Body of pancreas (tissue), 4 donors: ENCODE measurements around the gene ATP6V1B1.

Source experiments
- CTCF ChIP-seq, 7 experiments: fragments of 450-650 bp in 4 of 7; fragments of 200-600 bp in 3 of 7; sonication (generic) in 3 of 7; IDR thresholded peaks; one replicate each; pipeline ENCODE4 v1.5.1; 2016 to 2019; ENCODE audit warnings: antibody characterized with exemption in 7 of 7
- POLR2A ChIP-seq, 3 donors: fragments of 450-650 bp; IDR thresholded peaks; one replicate each; pipeline ENCODE4 v1.6.1; 2016; ENCODE audit warnings: antibody characterized with exemption in 3 of 3, mild to moderate bottlenecking in 2 of 3

DNA sequence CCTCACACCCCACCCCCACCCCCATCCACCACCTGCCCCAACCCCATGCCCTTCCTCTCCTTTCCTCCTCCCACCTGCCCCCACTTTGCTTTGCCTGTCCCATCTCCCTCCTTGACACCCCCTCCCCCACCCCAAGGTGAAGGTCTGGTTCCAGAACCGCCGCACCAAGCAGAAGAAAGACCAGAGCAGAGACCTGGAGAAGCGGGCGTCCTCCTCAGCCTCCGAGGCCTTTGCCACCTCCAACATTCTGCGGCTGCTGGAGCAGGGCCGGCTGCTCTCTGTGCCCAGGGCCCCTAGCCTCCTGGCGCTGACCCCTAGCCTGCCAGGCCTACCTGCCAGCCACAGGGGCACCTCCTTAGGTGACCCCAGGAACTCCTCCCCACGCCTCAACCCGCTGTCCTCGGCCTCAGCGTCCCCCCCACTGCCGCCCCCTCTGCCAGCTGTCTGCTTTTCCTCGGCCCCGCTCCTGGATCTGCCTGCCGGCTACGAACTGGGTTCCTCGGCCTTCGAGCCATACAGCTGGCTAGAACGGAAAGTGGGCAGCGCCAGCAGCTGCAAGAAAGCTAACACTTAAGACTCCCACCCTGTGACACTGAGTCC lies 3.0 kb upstream of the ATP6V1B1 start:
- no peak for TF ChIP-seq CTCF (IDR thresholded peaks at IDR 0.05)
- no peak for TF ChIP-seq POLR2A (IDR thresholded peaks at IDR 0.05)
